Smooth muscle cell (in vitro differentiated cells): ENCODE data around the gene SERPINA5. TPM values are rescaled to one million over a fixed set of nuclear protein-coding genes. Genes with fewer than 3 reads are reported as not detected.
"Not testable (repeated sequence)": the region's sequence is repeated elsewhere in the genome, so short reads cannot be mapped to it uniquely, and the experiment has no call there.

Experiments used
- DNase-seq: peaks from one replicate; lab custom pipeline; 2025; ENCODE audit not compliant: unreplicated experiment; lab: John Stamatoyannopoulos, UW
- H2AFZ ChIP-seq: fragments of 200-600 bp; sonication (generic); 2 replicates; pipeline ENCODE4 v1.6.0; 2016; ENCODE audit warnings: antibody characterized with exemption, low read depth, mild to moderate bottlenecking
- H3F3A ChIP-seq: fragments of 200-600 bp; sonication (generic); 2 replicates; pipeline ENCODE4 v1.6.0; 2017; ENCODE audit warnings: antibody characterized with exemption, low read depth
- H3K27ac ChIP-seq: fragments of 200-600 bp; sonication (generic); 2 replicates; pipeline ENCODE4 v1.5.1; 2016; ENCODE audit warnings: low read depth, mild to moderate bottlenecking
- H3K27me3 ChIP-seq: fragments of 200-600 bp; sonication (generic); 2 replicates; pipeline ENCODE4 v1.6.1; 2016; ENCODE audit warnings: low read depth, mild to moderate bottlenecking
- H3K36me3 ChIP-seq: fragments of 200-600 bp; sonication (generic); 2 replicates; pipeline ENCODE4 v1.5.1; 2016; ENCODE audit warnings: low read depth
- H3K4me1 ChIP-seq: fragments of 200-600 bp; sonication (generic); 2 replicates; pipeline ENCODE4 v1.5.1; 2016; ENCODE audit warnings: low read depth
- H3K4me2 ChIP-seq: fragments of 200-600 bp; sonication (generic); 2 replicates; pipeline ENCODE4 v1.6.0; 2016; ENCODE audit warnings: mild to moderate bottlenecking
- H3K4me3 ChIP-seq: fragments of 200-600 bp; sonication (generic); 2 replicates; pipeline ENCODE4 v1.5.1; 2016; ENCODE audit warnings: mild to moderate bottlenecking
- H3K79me2 ChIP-seq: fragments of 200-600 bp; sonication (generic); 2 replicates; pipeline ENCODE4 v1.6.0; 2016; ENCODE audit warnings: low read depth, mild to moderate bottlenecking
- H3K9ac ChIP-seq: fragments of 200-600 bp; sonication (generic); 2 replicates; pipeline ENCODE4 v1.6.0; 2016; ENCODE audit warnings: low read depth
- H3K9me3 ChIP-seq: fragments of 200-600 bp; sonication (generic); replicated peaks from 2 replicates; pipeline ENCODE4 v1.5.1; 2016; ENCODE audit warnings: low read depth
- H4K20me1 ChIP-seq: fragments of 200-600 bp; sonication (generic); 2 replicates; pipeline ENCODE4 v1.6.0; 2016; ENCODE audit warnings: low read depth
- CTCF ChIP-seq: fragments of 200-600 bp; sonication (generic); IDR thresholded peaks from 2 replicates; pipeline ENCODE4 v1.5.1; 2017; ENCODE audit warnings: borderline replicate concordance, mild to moderate bottlenecking, antibody characterized with exemption; ENCODE audit not compliant: insufficient read depth, poor library complexity, severe bottlenecking
- WGBS: methylation state at CpG from one replicate; pipeline ENCODE4 v1.1.7; 2016; ENCODE audit warnings: low lambda C conversion rate; 5-methylcytosine and 5-hydroxymethylcytosine counted together
- polyA plus RNA-seq: library from polyadenylated mRNA; unstranded; fragments of >200 nt; fragmentation: Nextera tagmentation; extraction: Ambion mirVana; gene quantifications from 2 replicates; pipeline ENCODE4 v1.2.1, GENCODE V29; 2016
- total RNA-seq: library from RNA; depleted of rRNA; stranded (reverse); fragments of >200 nt; gene quantifications from 2 replicates; pipeline ENCODE4 v1.2.3, GENCODE V29; 2014

The SERPINA5 gene
- total and polyA plus RNA-seq, 2 experiments from 2014 or later, result 0.27 to 0.43 TPM

GRCh38 chr14:94573475-94574277, 7.5 kb upstream of the SERPINA5 start:
- Histone ChIP-seq H3K79me2 (no peaks in the 10 kb centered on the region), H2AFZ (no peak overlapping the region), H4K20me1 (no peaks in the 10 kb centered on the region), H3F3A (no peaks in the 10 kb centered on the region), H3K36me3 (no peaks in the 10 kb centered on the region), H3K4me1 (no peaks in the 10 kb centered on the region), H3K9me3 (no peaks in the 10 kb centered on the region), H3K9ac (no peak overlapping the region), H3K27ac (no peak overlapping the region), H3K27me3 (peaks cover 4% of the 10 kb centered on the region), H3K4me2 (no peak overlapping the region), H3K4me3 (no peak overlapping the region)
- WGBS, result 86% methylated on average over 6 of the region's 6 CpGs
- TF ChIP-seq CTCF, result no peak
- DNase-seq, result no peak

GRCh38 chr14:94574336-94574735, 6.9 kb upstream of the SERPINA5 start:
- DNase-seq, result no peak
- no peaks in the 10 kb centered on the region for H4K20me1 ChIP-seq
- H3K79me2 ChIP-seq, result no peaks in the 10 kb centered on the region
- 85% methylated on average over 3 of the region's 3 CpGs for WGBS
- no peak overlapping the region for H3K4me3 ChIP-seq
- no peaks in the 10 kb centered on the region for H3K4me1 ChIP-seq
- no peak overlapping the region for H2AFZ ChIP-seq
- H3K9ac ChIP-seq, result no peak overlapping the region
- H3F3A ChIP-seq, result no peaks in the 10 kb centered on the region
- peaks cover 4% of the 10 kb centered on the region for H3K27me3 ChIP-seq
- no peak overlapping the region for H3K27ac ChIP-seq
- TF ChIP-seq CTCF, result no peak
- no peak overlapping the region for H3K4me2 ChIP-seq
- H3K9me3 ChIP-seq, result no peaks in the 10 kb centered on the region
- no peaks in the 10 kb centered on the region for H3K36me3 ChIP-seq

- Histone ChIP-seq H2AFZ (no peak overlapping the region), H3K27me3 (peaks cover 4% of the 10 kb centered on the region), H3K9ac (no peak overlapping the region), H3K4me3 (no peak overlapping the region), H3K79me2 (no peaks in the 10 kb centered on the region), H3K9me3 (no peaks in the 10 kb centered on the region), H4K20me1 (no peaks in the 10 kb centered on the region), H3F3A (no peaks in the 10 kb centered on the region), H3K4me1 (no peaks in the 10 kb centered on the region), H3K36me3 (no peaks in the 10 kb centered on the region), H3K4me2 (no peak overlapping the region), H3K27ac (no peak overlapping the region)
- DNase-seq, result no peak
- no peak for TF ChIP-seq CTCF
- WGBS, result 89% methylated on average over 5 of the region's 5 CpGs
These were observed 5.3 kb upstream of the SERPINA5 start for GRCh38 chr14:94575730-94576585.

- H3K27ac ChIP-seq, H3F3A ChIP-seq, H3K4me1 ChIP-seq, DNase-seq, H3K79me2 ChIP-seq, H3K9me3 ChIP-seq, H3K36me3 ChIP-seq, H4K20me1 ChIP-seq, H3K9ac ChIP-seq, H2AFZ ChIP-seq, H3K27me3 ChIP-seq, H3K4me3 ChIP-seq, H3K4me2 ChIP-seq: not testable (repeated sequence)
These were observed 3.8 kb upstream of the SERPINA5 start for GRCh38 chr14:94577472-94577871.
